OCI-LY1 (cell line): ENCODE data around the gene TEPSIN.
"Not testable (repeated sequence)": the region's sequence is repeated elsewhere in the genome, so short reads cannot be mapped to it uniquely, and the experiment has no call there.

Experiments
- H2AFZ ChIP-seq: fragments of 200-600 bp; sonication (generic), shearing (Covaris generic); 2 replicates; pipeline ENCODE4 v1.6.0; 2014; ENCODE audit warnings: antibody characterized with exemption, mild to moderate bottlenecking, low read length
- H3F3A ChIP-seq: fragments of 200-600 bp; sonication (generic), shearing (Covaris generic); 2 replicates; pipeline ENCODE4 v1.6.0; 2014; ENCODE audit warnings: mild to moderate bottlenecking, antibody characterized with exemption, low read length, moderate library complexity; ENCODE audit not compliant: insufficient read depth
- H3K27ac ChIP-seq: fragments of 200-600 bp; sonication (generic); 2 replicates; pipeline ENCODE4 v1.5.1; 2014; ENCODE audit warnings: low read length, mixed run types, mild to moderate bottlenecking, low read depth; ENCODE audit not compliant: poor library complexity, severe bottlenecking
- H3K27me3 ChIP-seq: fragments of 200-600 bp; sonication (generic); 2 replicates; pipeline ENCODE4 v1.6.0; 2014; ENCODE audit warnings: antibody characterized with exemption, mild to moderate bottlenecking, low read length, moderate library complexity; ENCODE audit not compliant: insufficient read depth
- H3K36me3 ChIP-seq: fragments of 200-600 bp; sonication (generic); 2 replicates; pipeline ENCODE4 v1.6.1; 2014; ENCODE audit warnings: mild to moderate bottlenecking, antibody characterized with exemption, low read length, moderate library complexity, mixed read lengths; ENCODE audit not compliant: insufficient read depth
- H3K4me1 ChIP-seq: fragments of 200-600 bp; sonication (generic); 2 replicates; pipeline ENCODE4 v1.5.1; 2014; ENCODE audit warnings: mild to moderate bottlenecking, low read length, moderate library complexity; ENCODE audit not compliant: insufficient read depth, severe bottlenecking
- H3K4me2 ChIP-seq: fragments of 200-600 bp; sonication (generic), shearing (Covaris generic); 2 replicates; pipeline ENCODE4 v1.6.1; 2014; ENCODE audit warnings: low read length
- H3K4me3 ChIP-seq: fragments of 200-600 bp; sonication (generic); 2 replicates; pipeline ENCODE4 v1.5.1; 2014; ENCODE audit warnings: low read length, low read depth, mild to moderate bottlenecking, mixed read lengths; ENCODE audit not compliant: poor library complexity, severe bottlenecking
- H3K79me2 ChIP-seq: fragments of 200-600 bp; shearing (Covaris generic); 2 replicates; pipeline ENCODE4 v1.6.1; 2016; ENCODE audit warnings: mixed run types, low read length, mixed read lengths; ENCODE audit not compliant: insufficient read depth
- H3K9ac ChIP-seq: fragments of 200-600 bp; sonication (generic), shearing (Covaris generic); 2 replicates; pipeline ENCODE4 v1.6.1; 2014; ENCODE audit warnings: mild to moderate bottlenecking, low read length, mixed read lengths
- H3K9me2 ChIP-seq: fragments of 200-600 bp; sonication (generic), shearing (Covaris generic); 2 replicates; pipeline ENCODE4 v1.6.1; 2014; ENCODE audit warnings: low read depth, mild to moderate bottlenecking, low read length, mixed read lengths
- H3K9me3 ChIP-seq: fragments of 200-600 bp; shearing (Covaris generic); 2 replicates; pipeline ENCODE4 v1.6.1; 2014; ENCODE audit warnings: low read length, mixed read lengths
- H4K20me1 ChIP-seq: fragments of 200-600 bp; sonication (generic), shearing (Covaris generic); 2 replicates; pipeline ENCODE4 v1.6.0; 2016; ENCODE audit warnings: mild to moderate bottlenecking, low read length; ENCODE audit not compliant: insufficient read depth
- EZH2 ChIP-seq: fragments of 200-600 bp; sonication (generic), shearing (Covaris generic); IDR thresholded peaks from 2 replicates; pipeline ENCODE4 v1.8.0; 2017; ENCODE audit warnings: borderline replicate concordance, mixed run types, mild to moderate bottlenecking, antibody characterized with exemption, low read length, moderate library complexity, mixed read lengths
- TF ChIP-seq, protein P1 (sequence below): fragments of 200-600 bp; sonication (generic), shearing (Covaris generic); IDR thresholded peaks from 2 replicates; pipeline ENCODE4 v1.5.1; 2017; ENCODE audit warnings: mild to moderate bottlenecking, antibody characterized with exemption, low read length, moderate library complexity, mixed read lengths

TEPSIN gene

DNA sequence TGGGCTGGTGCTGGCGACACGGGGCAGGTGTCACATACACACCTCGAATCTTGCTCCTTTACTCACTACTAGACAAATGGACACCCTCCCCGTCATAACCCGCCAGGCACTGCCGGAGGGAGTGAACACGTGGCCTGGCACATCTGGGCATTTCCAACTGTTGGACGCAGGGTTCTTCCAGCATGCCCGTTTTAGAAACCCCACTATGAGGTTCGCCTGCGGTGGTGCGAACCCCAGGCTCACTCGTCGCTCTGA, 9.3 kb downstream of the TEPSIN start:
- TF ChIP-seq, protein P1, sequence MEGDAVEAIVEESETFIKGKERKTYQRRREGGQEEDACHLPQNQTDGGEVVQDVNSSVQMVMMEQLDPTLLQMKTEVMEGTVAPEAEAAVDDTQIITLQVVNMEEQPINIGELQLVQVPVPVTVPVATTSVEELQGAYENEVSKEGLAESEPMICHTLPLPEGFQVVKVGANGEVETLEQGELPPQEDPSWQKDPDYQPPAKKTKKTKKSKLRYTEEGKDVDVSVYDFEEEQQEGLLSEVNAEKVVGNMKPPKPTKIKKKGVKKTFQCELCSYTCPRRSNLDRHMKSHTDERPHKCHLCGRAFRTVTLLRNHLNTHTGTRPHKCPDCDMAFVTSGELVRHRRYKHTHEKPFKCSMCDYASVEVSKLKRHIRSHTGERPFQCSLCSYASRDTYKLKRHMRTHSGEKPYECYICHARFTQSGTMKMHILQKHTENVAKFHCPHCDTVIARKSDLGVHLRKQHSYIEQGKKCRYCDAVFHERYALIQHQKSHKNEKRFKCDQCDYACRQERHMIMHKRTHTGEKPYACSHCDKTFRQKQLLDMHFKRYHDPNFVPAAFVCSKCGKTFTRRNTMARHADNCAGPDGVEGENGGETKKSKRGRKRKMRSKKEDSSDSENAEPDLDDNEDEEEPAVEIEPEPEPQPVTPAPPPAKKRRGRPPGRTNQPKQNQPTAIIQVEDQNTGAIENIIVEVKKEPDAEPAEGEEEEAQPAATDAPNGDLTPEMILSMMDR: no peak
- no peak for TF ChIP-seq EZH2
- Histone ChIP-seq H3K9me3 (no peaks in the 10 kb centered on the region), H3K36me3 (peaks cover 23% of the 10 kb centered on the region), H3K4me2 (no peak overlapping the region), H3F3A (no peaks in the 10 kb centered on the region; the same call in 1 of the 2 replicates), H3K4me3 (no peak overlapping the region), H3K9ac (no peak overlapping the region), H4K20me1 (no peaks in the 10 kb centered on the region), H3K27me3 (no peaks in the 10 kb centered on the region; the same call in 1 of the 2 replicates), H3K4me1 (no peaks in the 10 kb centered on the region), H3K27ac (no peak overlapping the region), H2AFZ (no peak overlapping the region), H3K79me2 (no peaks in the 10 kb centered on the region), H3K9me2 (no peaks in the 10 kb centered on the region)

DNA sequence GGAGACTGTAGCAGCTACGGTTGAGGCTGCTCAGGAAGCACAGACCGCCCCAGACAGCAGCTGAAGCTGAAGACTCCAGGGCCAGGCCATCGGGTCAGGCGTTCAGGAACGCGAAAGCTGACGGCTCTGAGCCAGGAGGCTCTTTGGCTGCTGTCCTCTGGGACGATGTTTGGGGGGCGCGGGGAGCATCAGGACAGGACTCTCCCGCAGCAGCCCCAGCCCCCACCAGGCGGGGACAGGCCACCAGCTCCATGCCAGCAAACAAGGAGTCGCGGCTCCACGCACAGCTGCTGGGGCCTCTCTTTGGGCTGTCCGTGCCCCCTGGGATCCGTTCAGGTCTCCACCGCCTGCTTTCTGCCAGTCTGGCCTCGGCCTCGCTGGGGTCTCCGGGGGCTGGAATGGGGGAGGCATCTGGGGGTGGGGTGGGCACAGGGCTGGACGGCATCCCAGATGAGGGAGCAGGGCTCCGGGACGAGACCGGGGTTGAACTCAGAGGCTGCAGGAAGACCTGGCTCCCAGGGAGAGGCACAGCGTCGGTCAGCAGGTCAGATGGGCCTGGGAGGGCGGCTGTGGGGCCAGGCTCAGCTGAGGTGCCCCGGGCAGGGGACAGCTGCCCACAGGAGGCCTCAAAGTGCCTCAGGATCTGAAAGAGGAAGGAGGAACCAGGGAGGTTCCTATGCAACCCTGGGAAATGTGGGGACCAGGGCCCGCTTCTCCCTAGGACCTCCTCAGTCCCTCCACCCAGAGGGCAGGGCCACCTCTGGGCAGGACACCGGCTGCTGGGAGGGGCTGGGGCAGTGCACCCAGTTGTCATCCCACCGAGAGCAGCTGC, 9.8 kb downstream of the TEPSIN start:
- Histone ChIP-seq H3K79me2 (no peaks in the 10 kb centered on the region), H3K4me1 (no peaks in the 10 kb centered on the region), H3F3A (no peaks in the 10 kb centered on the region; the same call in 1 of the 2 replicates), H3K9ac (no peak overlapping the region), H3K4me3 (no peak overlapping the region), H3K9me3 (no peaks in the 10 kb centered on the region), H3K9me2 (no peaks in the 10 kb centered on the region), H4K20me1 (no peaks in the 10 kb centered on the region), H3K36me3 (peaks cover 23% of the 10 kb centered on the region), H3K27ac (no peak overlapping the region), H3K27me3 (no peaks in the 10 kb centered on the region; the same call in 1 of the 2 replicates), H3K4me2 (no peak overlapping the region), H2AFZ (no peak overlapping the region)
- no peak for TF ChIP-seq EZH2
- TF ChIP-seq, protein P1: no peak

DNA sequence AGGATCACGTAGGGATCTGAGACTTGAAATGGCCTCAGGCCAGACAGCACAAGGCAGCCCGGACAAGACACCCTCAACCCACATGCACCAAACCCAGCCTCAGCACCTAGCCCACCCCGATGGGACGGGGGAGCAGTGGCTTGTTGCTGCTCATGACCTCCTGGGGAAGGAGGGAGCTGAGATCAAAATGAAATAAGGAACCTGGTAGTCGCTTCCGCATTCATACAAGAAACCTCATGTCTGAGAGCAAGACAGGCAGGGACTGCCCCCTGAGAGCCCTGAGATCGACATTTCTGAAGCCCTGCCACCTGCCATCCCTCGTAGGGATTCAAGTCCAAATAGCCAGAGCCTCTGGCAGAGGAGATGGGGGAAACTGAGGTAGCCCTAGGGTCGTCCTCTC, 10.4 kb downstream of the TEPSIN start:
- Histone ChIP-seq H3K4me2 (no peak overlapping the region), H2AFZ (no peak overlapping the region), H3K4me1 (peaks cover 3% of the 10 kb centered on the region), H4K20me1 (no peaks in the 10 kb centered on the region), H3K27ac (no peak overlapping the region), H3K9ac (no peak overlapping the region), H3K4me3 (no peak overlapping the region), H3K79me2 (no peaks in the 10 kb centered on the region), H3F3A (no peaks in the 10 kb centered on the region; the same call in 1 of the 2 replicates), H3K9me3 (no peaks in the 10 kb centered on the region), H3K36me3 (peaks cover 23% of the 10 kb centered on the region), H3K27me3 (no peaks in the 10 kb centered on the region; the same call in 1 of the 2 replicates), H3K9me2 (no peaks in the 10 kb centered on the region)
- no peak for TF ChIP-seq EZH2
- TF ChIP-seq, protein P1: no peak

- H3K36me3 ChIP-seq: peaks cover 23% of the 10 kb centered on the region
- H3K9me3 ChIP-seq, H3K4me3 ChIP-seq, H2AFZ ChIP-seq, H4K20me1 ChIP-seq, H3F3A ChIP-seq, H3K9me2 ChIP-seq, H3K4me2 ChIP-seq, H3K79me2 ChIP-seq, H3K27me3 ChIP-seq, H3K27ac ChIP-seq, H3K9ac ChIP-seq, H3K4me1 ChIP-seq: not testable (repeated sequence)
Measured at GRCh38 chr17:81227630-81228029, 11.2 kb downstream of the TEPSIN start.
